Measurements from ENCODE around the gene EAF2.

GRCh38 chr3:121895121-121895520 lies 60.1 kb downstream of the EAF2 start:
- TF ChIP-seq, protein P1, sequence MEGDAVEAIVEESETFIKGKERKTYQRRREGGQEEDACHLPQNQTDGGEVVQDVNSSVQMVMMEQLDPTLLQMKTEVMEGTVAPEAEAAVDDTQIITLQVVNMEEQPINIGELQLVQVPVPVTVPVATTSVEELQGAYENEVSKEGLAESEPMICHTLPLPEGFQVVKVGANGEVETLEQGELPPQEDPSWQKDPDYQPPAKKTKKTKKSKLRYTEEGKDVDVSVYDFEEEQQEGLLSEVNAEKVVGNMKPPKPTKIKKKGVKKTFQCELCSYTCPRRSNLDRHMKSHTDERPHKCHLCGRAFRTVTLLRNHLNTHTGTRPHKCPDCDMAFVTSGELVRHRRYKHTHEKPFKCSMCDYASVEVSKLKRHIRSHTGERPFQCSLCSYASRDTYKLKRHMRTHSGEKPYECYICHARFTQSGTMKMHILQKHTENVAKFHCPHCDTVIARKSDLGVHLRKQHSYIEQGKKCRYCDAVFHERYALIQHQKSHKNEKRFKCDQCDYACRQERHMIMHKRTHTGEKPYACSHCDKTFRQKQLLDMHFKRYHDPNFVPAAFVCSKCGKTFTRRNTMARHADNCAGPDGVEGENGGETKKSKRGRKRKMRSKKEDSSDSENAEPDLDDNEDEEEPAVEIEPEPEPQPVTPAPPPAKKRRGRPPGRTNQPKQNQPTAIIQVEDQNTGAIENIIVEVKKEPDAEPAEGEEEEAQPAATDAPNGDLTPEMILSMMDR (IDR thresholded peaks at IDR 0.05), result no peak
- TF ChIP-seq POLR2A (IDR thresholded peaks at IDR 0.05), result no peak
